HG03159 (cell line): ENCODE measurements around the gene RGS16.

Experiments used
- ATAC-seq: cut with Tn5 transposase; IDR thresholded peaks from one replicate; pipeline ENCODE4 v1.9.1; 2021; ENCODE audit warnings: mild to moderate bottlenecking, moderate library complexity; ENCODE audit not compliant: unreplicated experiment

The RGS16 gene

DNA sequence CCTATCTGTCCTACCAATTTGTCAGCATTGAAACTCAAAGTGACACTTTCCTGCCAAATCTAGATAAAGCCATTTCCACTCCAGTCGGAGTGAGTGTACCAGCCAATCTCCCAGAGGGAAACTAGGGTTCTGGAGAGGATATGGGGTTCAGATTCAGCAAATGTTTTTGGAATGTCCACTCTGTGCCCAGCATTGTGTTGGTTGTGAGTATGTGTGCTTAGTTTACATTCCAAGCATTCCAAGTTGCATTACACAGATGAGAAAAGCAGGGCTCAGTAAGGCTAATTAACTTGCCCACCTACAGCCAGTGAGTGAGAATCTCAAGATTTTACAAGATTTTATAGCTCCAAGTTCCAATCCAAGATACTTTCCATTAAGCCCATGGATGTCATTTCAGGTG is 26.4 kb upstream of the RGS16 start:
- ATAC-seq = no peak

DNA sequence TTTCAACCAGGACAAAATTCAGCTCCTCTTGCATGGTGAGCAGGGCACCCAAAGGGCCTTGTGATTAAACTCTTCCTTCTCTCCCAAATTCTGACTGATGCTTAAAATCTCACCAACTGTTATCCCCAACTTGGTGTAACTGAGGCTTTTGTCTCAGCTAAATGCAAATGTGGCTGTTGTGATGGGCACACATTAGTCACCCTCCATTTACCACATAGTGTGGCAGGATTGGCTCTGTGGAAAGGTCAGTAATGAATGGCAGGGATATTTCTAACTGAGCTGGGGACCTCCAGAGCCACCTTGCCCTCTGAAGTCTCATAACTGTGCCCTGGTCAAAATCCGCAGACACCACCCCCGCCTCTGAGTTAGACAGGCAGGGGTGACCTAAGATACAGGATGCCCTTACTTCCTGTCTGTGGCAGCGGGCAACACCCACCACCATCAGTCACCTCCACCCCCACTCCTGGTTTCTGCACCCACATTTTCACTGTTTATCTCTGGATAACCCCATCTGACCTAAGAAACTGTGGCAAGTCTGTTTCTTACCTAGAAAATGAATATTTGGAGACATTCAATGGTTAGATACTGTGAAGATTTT is 25.4 kb upstream of the RGS16 start:
- no peak for ATAC-seq

DNA sequence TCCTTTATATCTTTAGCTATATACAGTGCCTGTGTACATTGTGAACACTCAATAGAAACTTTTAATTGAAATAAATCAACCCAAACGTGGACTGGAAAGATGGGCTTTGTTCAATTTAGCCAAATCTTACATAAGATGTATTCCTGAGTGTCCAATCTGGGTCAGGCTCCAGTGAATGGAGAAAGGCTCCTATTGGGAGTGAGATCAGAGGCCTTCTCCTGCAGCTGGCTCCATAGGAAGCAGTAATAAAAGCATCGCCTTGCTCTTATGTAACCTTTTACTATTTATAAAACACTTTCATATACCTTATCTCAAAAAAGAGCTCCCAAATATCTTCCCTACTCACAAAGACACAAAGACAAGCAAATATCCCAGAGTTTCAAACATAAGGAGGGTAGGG is 24.9 kb upstream of the RGS16 start:
- ATAC-seq = no peak

DNA sequence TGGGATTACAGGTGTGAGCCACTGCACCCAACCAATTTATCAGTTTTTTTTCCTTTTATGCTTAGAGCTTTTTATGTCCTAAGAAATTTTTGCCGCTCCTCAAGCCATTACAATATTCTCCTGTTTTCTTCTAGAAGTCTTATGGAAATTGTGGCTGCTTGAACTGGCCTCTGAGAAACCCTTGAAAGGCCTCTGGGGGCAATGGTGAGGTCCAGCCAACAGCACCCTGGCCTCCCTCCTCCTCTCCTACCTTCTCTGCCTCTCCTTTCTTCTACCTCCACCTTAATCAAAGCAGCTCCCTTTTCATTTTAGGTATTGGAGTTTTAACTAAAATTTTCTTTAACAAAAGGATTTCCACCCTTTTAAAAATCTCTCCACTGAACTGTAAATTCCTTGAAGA is 24.5 kb upstream of the RGS16 start:
- ATAC-seq = no peak

DNA sequence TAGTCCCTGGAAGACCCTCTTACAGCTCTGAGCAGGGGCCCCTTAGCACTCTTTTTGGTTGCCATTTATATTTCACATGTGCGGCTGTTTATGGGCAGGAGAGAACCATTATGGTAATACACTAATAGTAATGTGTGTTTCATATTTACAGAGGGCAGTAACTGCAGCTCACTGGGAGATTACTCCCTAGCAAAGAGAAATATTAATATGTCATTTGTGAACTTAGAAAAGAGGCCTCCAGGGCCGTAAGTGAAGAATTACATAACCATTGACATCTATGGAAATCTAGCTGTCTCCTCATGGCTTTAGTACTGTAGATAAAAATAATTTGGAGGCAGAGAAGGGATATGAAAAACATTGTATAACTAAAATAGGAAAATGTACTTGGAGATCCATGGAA is 23.4 kb upstream of the RGS16 start:
- no peak for ATAC-seq

DNA sequence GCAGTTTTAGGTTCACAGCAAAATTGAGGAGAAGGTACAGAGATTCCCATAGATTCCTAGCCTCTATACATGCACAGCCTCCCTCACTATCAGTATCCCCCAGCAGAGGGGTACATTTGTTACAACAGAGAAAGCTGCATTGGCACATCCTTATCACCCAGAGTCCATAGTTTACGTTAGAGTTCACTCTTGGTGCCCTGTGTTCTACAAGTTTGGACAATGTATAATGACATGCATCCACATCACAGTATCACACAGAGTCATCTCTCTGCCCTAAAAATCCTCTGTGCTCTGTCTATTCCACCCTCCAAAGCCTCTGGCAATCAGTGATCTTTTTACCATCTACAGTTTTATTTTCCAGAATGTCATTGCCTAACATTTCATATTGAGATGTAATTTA is 22.3 kb upstream of the RGS16 start:
- no peak for ATAC-seq

DNA sequence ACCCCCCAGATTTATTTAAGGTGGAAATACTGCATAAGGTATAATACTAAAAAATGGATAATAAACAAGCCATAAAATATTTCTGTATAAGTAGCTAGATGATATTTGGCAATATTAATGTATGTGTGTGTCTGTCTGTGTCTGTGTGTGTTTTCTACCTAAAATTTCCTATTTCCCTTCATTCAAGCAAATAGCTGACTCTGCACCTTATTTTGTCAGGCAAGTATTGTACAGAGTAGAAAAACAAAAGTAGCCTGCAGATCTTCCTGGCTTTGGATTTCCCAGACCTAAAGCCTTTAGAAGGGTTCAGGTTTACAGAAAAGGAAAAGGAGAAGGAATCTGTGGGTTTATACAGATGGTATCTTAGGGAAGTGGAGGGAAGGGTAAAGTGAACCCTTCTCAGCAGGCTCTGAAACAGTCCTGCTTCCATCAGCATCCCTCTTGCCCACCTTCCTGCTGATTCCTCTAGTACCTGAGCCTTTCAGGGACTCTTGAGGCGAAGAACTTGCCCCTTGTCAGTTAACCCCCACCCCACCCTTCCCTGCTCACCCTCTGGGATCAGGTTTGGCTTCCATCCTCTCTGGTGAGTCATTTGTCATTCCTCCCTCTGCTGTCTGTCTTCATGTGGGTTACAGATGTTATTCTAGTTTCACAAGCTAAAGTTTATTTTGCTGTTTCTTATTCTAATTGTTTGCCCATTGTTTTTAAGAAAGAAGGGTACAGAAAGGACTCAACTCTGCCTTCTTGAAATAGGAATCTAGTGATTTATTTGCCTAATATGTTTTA is 21.7 kb upstream of the RGS16 start:
- no peak for ATAC-seq

DNA sequence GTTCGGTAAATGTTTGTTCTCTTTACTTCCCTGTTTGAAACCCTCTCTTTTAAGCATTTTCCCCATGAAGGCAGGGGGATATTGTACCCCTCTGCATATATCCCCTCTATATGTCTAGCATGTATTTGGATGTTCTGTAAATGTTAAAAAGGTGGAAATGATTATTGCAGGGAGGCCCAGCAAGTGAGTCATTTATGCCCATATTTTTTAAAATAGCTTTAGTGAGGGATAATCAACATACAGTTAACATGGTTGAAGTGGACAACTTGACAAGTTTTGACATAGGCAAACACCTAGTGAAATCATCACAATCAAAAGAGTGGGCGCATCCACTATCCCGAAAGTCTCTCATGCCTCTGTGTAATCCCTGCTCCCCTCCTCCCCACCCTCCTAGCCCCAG is 20.8 kb upstream of the RGS16 start:
- ATAC-seq = no peak

DNA sequence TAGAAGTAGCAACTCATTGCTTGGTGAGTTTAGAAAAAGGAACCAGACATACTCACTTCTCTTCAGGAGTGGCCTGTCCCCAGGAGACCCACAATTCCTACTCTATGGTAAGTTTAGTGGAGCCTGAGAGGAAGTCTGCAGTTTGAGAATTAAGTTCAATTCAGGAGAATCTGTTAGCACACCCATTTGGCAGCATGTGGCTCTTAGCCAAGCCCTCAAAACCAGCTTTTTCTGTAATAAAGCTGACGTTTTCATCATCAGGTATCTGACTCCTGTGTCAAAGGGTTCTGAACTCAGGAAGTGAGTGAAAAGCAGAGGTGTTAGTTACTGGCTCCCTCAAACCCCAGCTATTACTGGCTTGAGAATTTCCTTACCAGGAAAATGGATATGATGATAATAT is 20.4 kb upstream of the RGS16 start:
- ATAC-seq = no peak

DNA sequence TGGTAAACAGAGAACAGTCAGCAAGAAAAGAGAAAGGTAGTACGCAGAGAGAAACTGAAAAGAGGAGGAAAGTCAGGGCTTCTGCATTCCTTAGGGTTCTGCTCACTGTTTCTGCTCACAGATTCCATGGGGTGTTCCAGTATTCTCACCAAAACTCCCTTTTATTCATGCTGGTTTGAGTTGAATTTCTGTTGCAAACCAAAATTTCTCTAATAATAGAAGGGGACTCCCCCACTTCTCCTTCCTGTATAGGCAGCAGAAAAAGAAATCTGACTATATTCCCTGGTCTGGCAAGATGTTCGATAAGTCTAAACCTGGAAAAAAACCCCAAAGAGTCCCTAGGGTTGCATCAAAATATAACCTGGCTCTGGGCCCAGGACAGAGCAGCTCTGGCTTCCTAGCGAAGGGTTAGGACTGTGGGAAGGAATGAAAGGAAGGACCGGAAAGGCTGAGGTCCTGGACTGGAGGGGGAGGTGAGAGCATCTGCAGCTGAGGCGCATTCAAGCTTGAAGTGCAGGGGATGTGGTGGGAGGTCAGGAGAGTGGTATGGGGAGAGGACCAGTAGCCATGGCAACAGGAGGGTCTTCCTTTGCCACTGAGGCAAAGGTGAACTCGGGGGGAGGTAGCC is 18.8 kb upstream of the RGS16 start:
- peak; percentile 55 for ATAC-seq

DNA sequence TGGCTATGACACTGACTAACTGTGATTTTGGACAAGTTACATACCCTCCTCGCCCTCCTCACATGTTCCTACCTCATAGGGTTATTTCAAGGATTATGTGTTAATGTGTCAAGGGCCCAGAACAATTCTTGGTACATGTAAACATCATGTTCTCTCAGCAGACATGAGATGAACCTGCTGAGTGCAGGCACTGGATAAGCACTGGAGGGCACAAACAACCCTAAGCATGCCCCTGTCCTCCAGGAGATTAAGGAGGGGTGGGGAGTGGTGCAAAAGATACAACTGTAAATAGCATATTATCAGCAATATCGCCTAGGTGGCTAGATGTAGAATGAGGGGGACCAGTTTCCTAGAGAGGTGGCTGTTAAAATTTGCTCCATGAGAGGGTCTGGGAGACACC is 17.7 kb upstream of the RGS16 start:
- no peak for ATAC-seq

DNA sequence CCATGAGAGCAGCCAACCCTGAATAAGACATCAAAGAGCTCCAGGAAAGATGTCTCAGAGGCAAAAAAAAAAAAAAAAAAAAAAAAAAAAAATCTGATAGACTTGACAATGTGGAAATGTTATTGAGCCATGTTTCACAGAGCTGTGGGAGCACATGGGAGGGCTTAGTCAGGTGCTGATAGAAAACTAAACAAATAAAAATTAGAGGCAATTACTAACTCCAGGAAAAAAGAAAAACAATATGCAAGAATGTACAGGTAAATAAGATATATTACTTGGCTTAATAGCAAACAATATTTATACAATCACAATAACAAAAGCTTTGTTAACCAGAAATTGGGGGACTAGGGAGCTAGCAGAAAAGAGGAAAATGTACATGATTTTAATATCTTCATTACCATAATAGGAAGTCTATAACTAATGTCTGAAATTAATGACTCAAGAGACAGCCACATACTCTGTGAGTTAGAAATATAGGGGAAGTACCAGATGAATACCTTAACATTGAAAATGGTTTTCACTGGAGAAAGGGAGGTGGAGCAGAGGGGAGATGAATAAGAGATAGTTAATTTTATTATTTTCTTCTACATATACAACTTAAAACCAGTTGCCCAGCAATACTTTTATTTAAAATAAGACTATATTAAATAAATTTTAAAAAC is 16.9 kb upstream of the RGS16 start:
- ATAC-seq = no peak

DNA sequence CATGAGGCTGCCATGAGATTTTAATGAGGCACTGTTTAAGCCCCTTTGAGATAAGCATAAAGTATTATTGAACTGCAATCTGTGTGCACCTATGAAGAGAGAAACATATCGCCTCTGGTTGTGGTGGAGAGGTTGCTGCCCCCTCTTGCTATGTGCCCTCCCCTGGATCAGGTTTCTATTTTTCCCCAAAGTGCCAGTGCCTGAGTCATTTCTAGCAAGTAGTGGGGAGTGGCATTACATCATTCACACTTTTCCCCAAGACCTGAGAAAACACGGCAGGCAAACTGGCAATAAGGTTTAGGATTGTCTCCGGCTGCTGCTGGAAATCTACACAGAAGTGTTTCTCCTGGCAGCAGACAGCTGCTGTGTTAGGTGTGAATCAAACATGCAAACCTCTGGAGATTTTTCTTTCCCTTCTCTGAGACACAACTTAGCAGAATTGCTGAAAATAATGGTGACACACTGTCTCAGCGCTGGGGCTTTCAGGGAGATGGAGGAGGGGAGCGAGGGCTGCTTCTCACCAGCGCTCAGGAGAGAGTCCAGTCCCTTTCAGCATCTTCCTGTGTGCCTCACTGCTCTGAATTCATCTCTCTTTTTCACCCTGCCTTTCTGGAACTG is 13.7 kb upstream of the RGS16 start:
- no peak for ATAC-seq

DNA sequence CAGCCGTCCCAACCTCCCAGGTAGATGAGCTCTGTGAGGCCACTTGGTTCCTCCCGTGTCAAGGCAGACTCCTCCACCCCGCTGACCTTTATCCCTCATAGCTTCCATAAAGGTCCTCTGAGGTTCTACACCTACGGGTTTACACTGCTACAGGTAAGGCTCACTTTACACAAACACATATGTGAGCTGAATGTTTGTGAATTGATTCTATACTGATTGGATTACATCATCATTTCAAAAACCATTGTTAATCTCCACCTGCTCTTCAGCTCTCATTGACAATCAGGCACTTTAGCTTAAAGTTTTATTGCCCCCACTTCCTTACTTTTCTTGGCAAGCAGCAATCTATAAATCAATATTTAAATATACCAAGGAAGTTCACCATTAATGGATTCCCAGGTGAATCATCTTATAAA is 12.8 kb upstream of the RGS16 start:
- ATAC-seq = no peak

DNA sequence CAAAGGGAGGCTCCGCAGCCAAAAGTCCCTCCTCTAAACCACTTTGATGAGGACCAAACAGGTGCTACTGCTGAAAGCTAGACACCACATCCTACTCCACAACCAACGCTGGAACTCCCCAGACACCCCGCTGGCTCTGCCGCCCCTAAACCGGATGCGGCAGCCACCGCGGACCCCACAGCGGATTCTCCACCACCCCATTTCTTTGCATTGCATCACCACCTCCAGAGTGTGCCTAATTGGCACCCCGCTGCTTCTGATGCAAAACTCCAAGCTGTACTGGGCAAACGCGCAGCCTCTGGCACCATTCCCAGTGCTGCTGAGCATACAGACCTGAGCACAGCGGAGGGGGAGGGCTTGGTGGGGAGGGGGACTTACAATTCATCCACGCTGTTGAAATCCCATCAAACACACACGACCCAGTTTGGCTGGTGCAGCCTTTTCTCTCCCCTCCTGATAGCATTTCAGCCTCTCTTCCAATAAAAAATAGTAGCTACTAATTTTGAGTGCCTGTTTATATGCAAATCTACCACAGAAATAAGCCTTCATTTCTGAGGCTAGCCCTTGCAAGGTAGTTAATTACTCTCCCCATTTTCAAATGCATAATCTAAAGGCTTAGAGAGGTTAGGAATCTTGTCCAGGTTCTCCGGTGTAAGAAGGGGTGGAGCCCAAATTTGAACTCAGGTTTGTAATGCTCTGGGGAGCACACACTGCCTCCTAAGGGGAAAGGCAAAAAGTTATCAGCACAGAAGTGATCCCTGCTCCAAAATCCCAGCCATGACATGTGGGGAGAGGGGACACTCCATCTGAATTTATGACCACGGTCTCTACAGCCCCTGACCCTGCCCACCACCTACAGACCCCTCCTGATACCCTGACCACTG is 12.2 kb upstream of the RGS16 start:
- peak; percentile 64 for ATAC-seq

DNA sequence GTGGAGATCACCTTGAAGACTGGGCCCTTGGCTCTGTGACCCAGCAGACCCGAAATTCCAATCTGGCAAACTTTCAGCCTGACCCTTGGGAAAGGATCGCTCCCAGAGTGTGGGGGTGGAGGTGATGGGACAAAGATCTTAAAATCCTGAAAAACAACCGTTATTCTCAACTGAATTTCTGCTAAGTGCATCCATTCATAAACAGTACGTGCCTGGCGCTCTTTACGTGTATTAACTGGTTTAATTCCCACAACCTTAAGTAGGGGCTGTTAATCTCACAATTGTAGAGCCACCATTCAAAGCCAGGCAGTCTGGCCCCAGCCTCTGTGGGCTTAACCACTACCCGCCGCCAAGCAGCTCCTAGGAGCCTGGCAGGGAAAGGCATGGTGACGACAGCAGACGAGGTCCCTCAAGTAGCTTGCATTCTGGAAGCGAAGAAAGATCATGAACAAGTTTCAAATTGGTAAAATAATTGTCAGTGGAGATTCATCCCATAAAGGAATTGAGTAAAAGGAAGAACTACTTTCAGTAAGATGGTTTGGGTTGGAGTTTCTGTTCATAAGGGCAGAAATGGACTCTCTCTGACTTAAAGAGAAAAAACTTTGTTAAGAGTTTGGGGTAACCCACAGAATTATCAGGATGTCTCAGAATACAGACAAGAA is 11.4 kb upstream of the RGS16 start:
- ATAC-seq = peak; percentile 6

DNA sequence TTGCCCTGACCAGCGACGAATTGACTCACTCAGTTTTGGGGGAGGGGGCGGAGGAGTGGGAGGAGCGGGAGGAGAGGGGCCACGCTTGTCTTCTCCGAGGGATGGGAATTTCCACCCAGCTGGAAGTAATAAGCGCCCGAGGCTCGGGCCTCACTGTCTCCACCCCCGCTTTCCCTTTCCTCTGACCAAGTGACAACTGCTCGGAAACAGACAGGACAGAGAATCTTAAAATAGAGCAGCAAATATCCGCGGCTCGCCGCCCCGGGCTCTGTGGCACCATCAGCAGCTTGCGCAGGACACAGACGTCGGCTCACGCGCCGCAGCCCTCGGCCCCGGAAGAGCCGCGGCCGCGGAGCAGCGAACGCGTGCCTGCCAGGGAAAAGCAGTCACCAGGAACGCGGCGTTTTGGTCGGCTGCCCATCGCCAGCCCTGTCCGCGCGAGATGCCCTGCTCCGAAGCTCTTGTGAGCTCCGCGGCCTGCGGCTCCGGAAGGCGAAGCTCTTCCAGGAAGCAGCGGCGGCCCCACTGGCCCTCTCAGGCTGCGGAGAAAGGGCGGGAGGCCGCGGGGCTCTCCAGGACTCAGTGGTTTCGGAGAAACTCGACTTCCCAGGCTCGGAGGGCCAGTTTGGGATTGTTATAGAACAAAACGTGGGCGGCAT is 10.7 kb upstream of the RGS16 start:
- ATAC-seq = peak; percentile 43

DNA sequence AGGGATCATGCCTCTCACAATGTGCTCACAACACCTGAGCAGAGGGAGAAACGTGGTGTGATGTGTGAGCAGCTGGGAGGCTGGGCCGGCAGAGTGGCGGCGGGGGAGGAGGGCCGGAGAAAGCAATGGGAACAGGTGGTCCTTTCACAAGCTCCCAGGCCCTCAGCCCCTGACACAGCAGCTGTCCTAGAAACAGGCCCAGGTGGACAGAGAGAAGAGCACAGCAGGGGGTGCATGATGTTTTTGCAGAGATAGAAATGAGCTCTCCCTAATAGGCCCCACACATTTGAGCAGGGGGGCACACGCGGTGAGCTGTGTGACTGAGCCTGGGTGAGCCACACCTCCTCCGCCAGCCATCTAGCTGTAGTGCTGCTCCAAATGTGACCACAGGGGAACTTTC is 7.6 kb upstream of the RGS16 start:
- no peak for ATAC-seq

DNA sequence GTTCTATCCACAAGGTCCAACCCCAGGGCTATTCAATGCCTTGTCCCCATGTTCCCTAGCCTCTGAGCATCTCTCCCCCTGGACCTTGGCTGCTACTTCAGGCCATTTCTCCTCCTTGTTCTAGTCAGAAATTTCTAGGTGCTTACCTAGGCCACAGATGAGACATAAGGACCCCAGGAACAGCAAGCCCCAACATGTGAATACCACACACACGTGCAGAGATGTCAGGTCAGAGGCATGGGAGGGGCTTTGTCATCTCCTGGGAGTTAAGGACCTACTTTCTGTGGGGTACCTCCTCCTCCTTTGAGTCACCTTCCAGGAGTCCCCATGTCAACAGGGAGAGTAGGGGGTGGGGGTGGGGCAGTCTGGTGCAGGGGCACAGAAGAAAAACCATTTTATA is 7.1 kb upstream of the RGS16 start:
- no peak for ATAC-seq
